GM12801 (cell line): ENCODE data around the gene LIPM.

Source experiments
- CTCF ChIP-seq: IDR thresholded peaks from one replicate; pipeline ENCODE4 v1.5.1; 2011; ENCODE audit warnings: control low read depth; ENCODE audit not compliant: insufficient read length; ENCODE audit errors: extremely low read depth

Gene LIPM

GRCh38 chr10:88802523-88803285, at the start of gene LIPM:
TSS of gene LIPM (plus strand) at chr10:88802730. CDS start at chr10:88802897, 167 bp downstream.
- no peak for TF ChIP-seq CTCF

GRCh38 chr10:88754287-88754686, 48.2 kb upstream of the LIPM start:
- no peak for TF ChIP-seq CTCF

GRCh38 chr10:88755753-88756152, 46.8 kb upstream of the LIPM start:
- no peak for TF ChIP-seq CTCF

- no peak for TF ChIP-seq CTCF
Measured at GRCh38 chr10:88756660-88757059, 45.9 kb upstream of the LIPM start.

DNA sequence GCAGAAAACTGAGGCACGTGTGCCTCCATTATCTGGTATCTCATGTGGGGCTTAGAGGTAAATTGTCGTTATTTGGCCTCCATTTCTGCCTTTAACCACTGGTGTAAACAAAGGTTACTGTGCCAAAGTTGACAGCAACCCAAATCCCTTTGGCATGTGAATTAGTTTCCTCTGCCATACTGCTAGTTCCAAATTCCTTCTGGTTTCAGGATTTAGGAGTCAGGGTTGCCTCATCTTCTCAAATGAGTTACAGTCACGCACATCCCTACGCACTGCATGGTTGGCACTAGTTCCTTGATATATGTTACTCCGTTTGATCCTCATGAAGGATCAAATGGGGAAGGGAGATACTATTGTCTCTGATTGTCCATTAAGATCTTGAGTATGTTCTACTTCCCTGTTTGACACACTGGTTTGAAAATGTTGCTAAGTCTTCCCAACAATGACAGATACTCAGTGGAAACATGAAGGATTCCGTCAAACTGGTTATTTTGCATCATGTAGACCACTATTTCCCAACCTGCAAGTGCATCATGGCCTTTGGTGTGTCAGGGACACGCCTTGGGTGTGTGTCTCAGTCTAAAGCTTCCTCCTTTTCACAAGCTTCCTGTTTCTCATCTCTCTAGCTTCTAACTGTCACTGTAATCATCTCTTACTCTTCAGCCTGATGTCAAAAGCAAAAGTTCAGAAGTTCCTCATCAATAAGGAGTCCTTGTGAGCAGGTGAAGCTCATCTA, 43.0 kb upstream of the LIPM start, which contains the start of gene LIPN:
Gene LIPN, plus strand, starts transcription at position 655 of the 736 bp plus-strand sequence. CDS start 1,386 bp downstream, outside the sequence.
- no peak for TF ChIP-seq CTCF

- no peak for TF ChIP-seq CTCF
Measured at GRCh38 chr10:88762906-88763305, 39.6 kb upstream of the LIPM start.

DNA sequence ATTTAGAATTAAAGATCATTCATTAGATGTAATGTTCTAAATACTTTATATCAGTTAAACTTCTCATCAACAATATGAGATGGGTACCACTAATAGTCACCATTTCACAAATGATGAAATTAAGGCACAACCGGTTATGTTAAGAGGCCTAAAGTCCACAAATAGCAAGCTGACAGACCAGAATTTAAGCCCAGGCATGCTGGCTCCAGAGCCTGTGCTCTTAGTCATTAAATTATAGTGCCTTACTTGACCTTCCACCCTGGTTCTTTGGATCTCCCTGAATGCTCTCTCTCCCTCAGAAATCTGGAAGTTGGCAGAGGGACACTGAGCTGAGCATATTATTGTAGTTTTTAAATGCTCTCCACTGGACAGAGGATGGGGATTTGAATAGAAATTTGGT, 39.1 kb upstream of the LIPM start:
- TF ChIP-seq CTCF = no peak
